Endodermal cell (in vitro differentiated cells): ENCODE results near the gene ABCG4. TPM values are rescaled to one million over a fixed set of nuclear protein-coding genes. Genes with fewer than 3 reads are reported as not detected.

ENCODE experiments used
- DNase-seq: peaks from one replicate; pipeline ENCODE4 v3.0.0-alpha.2; 2017
- H3K27ac ChIP-seq: 2 replicates; pipeline ENCODE4 v1.5.1; 2013; ENCODE audit warnings: mild to moderate bottlenecking, low read depth, low read length, moderate library complexity
- H3K27me3 ChIP-seq: 2 replicates; pipeline ENCODE4 v1.6.1; 2013; ENCODE audit warnings: mild to moderate bottlenecking, low read length, moderate library complexity; ENCODE audit not compliant: insufficient read depth, control insufficient read depth, poor library complexity, severe bottlenecking
- H3K36me3 ChIP-seq: 2 replicates; pipeline ENCODE4 v1.7.0; 2013; ENCODE audit warnings: mild to moderate bottlenecking, low read length, moderate library complexity; ENCODE audit not compliant: control insufficient read depth, insufficient read depth
- H3K4me1 ChIP-seq: one replicate; pipeline ENCODE4 v1.7.0; 2013; ENCODE audit warnings: low read length; ENCODE audit not compliant: control insufficient read depth, insufficient read depth
- H3K4me3 ChIP-seq: 2 replicates; pipeline ENCODE4 v1.5.1; 2013; ENCODE audit warnings: mild to moderate bottlenecking, low read length, moderate library complexity
- H3K9ac ChIP-seq: 2 replicates; pipeline ENCODE4 v1.6.1; 2013; ENCODE audit warnings: mild to moderate bottlenecking, low read length, moderate library complexity; ENCODE audit not compliant: poor library complexity, severe bottlenecking; ENCODE audit errors: extremely low read depth
- H3K9me3 ChIP-seq: 2 replicates; pipeline ENCODE4 v1.6.1; 2013; ENCODE audit warnings: mild to moderate bottlenecking, low read length, moderate library complexity; ENCODE audit not compliant: control insufficient read depth
- H3K27ac Mint-ChIP-seq: 2 replicates; pipeline ENCODE4 v1.8.0; 2020; ENCODE audit warnings: mixed read lengths
- H3K27me3 Mint-ChIP-seq: 2 replicates; pipeline ENCODE4 v1.8.0; 2021; ENCODE audit warnings: mild to moderate bottlenecking, mixed read lengths; ENCODE audit not compliant: insufficient read depth
- H3K36me3 Mint-ChIP-seq: 2 replicates; pipeline ENCODE4 v1.8.0; 2020; ENCODE audit warnings: low read depth, mixed read lengths
- H3K4me1 Mint-ChIP-seq: 2 replicates; pipeline ENCODE4 v1.8.0; 2020; ENCODE audit warnings: mixed read lengths
- H3K4me3 Mint-ChIP-seq: 2 replicates; pipeline ENCODE4 v1.8.0; 2020; ENCODE audit warnings: mild to moderate bottlenecking, moderate library complexity, mixed read lengths
- H3K9me3 Mint-ChIP-seq: 2 replicates; pipeline ENCODE4 v1.8.0; 2020; ENCODE audit warnings: mild to moderate bottlenecking, mixed read lengths
- WGBS, 2 experiments: methylation state at CpG; one replicate each; pipeline versions ENCODE4 v1.1.5 to v1.1.7; 2013; ENCODE audit warnings: missing lambda C conversion rate in 2 of 2, mixed read lengths in 1 of 2; ENCODE audit not compliant: insufficient coverage in 1 of 2, insufficient read length in 1 of 2; 5-methylcytosine and 5-hydroxymethylcytosine counted together
- total RNA-seq, 2 donors: library from RNA; stranded (reverse); fragmentation: NEBNext Ultra II Directional in 1 of 2; extraction: Animal tissue kit (Norgen Biotek cat#: 25700) in 1 of 2; gene quantifications; 2 replicates in 1 of 2; 3 replicates in 1 of 2; pipeline ENCODE4 v1.2.1, GENCODE V29; 2021
- TF ChIP-seq, protein P1 (sequence below): fragments of 200-600 bp; sonication (generic); conservative IDR thresholded peaks from 2 replicates; pipeline ENCODE4 v1.5.0; 2021; ENCODE audit warnings: antibody characterized with exemption, mild to moderate bottlenecking

The ABCG4 gene
- total RNA-seq, 2 donors from 2014 or later: 1.5 to 1.8 TPM

- Mint-ChIP-seq H3K27me3 (no peaks in the 10 kb centered on the region), H3K4me3 (no peak overlapping the region), H3K36me3 (peaks cover 7% of the 10 kb centered on the region), H3K27ac (no peak overlapping the region), H3K9me3 (no peaks in the 10 kb centered on the region), H3K4me1 (peaks cover 12% of the 10 kb centered on the region)
- Histone ChIP-seq H3K27me3 (no peaks in the 10 kb centered on the region), H3K4me1 (no peaks in the 10 kb centered on the region), H3K36me3 (no peaks in the 10 kb centered on the region), H3K9ac (no peak overlapping the region), H3K9me3 (no peaks in the 10 kb centered on the region), H3K27ac (no peak overlapping the region), H3K4me3 (no peak overlapping the region)
- 87 to 90% methylated on average over 3 of the region's 3 CpGs for whole genome bisulfite sequencing, 2 experiments
- TF ChIP-seq, protein P1, sequence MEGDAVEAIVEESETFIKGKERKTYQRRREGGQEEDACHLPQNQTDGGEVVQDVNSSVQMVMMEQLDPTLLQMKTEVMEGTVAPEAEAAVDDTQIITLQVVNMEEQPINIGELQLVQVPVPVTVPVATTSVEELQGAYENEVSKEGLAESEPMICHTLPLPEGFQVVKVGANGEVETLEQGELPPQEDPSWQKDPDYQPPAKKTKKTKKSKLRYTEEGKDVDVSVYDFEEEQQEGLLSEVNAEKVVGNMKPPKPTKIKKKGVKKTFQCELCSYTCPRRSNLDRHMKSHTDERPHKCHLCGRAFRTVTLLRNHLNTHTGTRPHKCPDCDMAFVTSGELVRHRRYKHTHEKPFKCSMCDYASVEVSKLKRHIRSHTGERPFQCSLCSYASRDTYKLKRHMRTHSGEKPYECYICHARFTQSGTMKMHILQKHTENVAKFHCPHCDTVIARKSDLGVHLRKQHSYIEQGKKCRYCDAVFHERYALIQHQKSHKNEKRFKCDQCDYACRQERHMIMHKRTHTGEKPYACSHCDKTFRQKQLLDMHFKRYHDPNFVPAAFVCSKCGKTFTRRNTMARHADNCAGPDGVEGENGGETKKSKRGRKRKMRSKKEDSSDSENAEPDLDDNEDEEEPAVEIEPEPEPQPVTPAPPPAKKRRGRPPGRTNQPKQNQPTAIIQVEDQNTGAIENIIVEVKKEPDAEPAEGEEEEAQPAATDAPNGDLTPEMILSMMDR: no peak
- no peak for DNase-seq
Observed at GRCh38 chr11:119117004-119117706, 31.7 kb upstream of the ABCG4 start.

- Mint-ChIP-seq H3K36me3 (peaks cover 7% of the 10 kb centered on the region), H3K4me1 (peaks cover 18% of the 10 kb centered on the region), H3K27ac (no peak overlapping the region), H3K27me3 (no peaks in the 10 kb centered on the region), H3K4me3 (no peak overlapping the region), H3K9me3 (no peaks in the 10 kb centered on the region)
- Histone ChIP-seq H3K9ac (no peak overlapping the region), H3K4me1 (no peaks in the 10 kb centered on the region), H3K36me3 (no peaks in the 10 kb centered on the region), H3K27me3 (no peaks in the 10 kb centered on the region), H3K9me3 (no peaks in the 10 kb centered on the region), H3K27ac (no peak overlapping the region), H3K4me3 (no peak overlapping the region)
- TF ChIP-seq, protein P1: no peak
- WGBS, 2 experiments: 83 to 90% methylated on average over 2 to 3 of the region's 5 CpGs
- no peak for DNase-seq
Observed at GRCh38 chr11:119118227-119118626, 30.6 kb upstream of the ABCG4 start.

GRCh38 chr11:119118946-119119345 lies 29.9 kb upstream of the ABCG4 start:
- Histone ChIP-seq H3K9ac (no peak overlapping the region), H3K4me3 (no peak overlapping the region), H3K4me1 (no peaks in the 10 kb centered on the region), H3K9me3 (no peaks in the 10 kb centered on the region), H3K27ac (no peak overlapping the region), H3K27me3 (no peaks in the 10 kb centered on the region), H3K36me3 (peaks cover 5% of the 10 kb centered on the region)
- H3K4me1 Mint-ChIP-seq: peaks cover 18% of the 10 kb centered on the region
- peaks cover 9% of the 10 kb centered on the region for H3K36me3 Mint-ChIP-seq
- TF ChIP-seq, protein P1: no peak
- no peak overlapping the region for H3K27ac Mint-ChIP-seq
- DNase-seq: no peak
- H3K27me3 Mint-ChIP-seq: no peaks in the 10 kb centered on the region
- H3K4me3 Mint-ChIP-seq: no peak overlapping the region
- WGBS, 2 experiments: no CpG with 5 or more reads among the region's 1 CpG
- no peaks in the 10 kb centered on the region for H3K9me3 Mint-ChIP-seq
